ENCODE results near the gene MYO1D. TPM values are rescaled to one million over a fixed set of nuclear protein-coding genes. Genes with fewer than 3 reads are reported as not detected.

MYO1D gene
- total RNA-seq, 1 donor from 2014 or later = 36.9 TPM

DNA sequence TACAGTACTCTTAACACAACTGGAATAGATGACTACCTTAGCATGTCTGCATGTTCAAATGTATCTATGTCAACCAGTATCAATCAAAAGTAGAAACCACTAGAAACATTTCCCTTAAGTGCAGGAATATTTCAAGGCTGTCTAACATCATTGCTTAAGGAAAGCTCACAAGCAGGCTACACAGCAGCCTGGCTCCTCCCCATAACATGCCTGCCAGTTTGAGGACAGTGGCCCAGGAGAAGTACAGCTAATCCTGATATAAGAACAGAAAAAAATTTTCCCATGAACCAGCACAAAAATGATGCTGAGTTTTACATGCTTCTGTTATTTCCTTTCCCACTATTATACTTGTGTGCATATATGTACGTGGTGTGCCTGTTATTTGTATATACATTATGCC lies 175.1 kb downstream of the MYO1D start:
- Mint-ChIP-seq H3K27ac (no peak overlapping the region), H3K4me3 (ENCODE audit: low read depth) (no peak overlapping the region), H3K4me1 (ENCODE audit: low read depth) (no peaks in the 10 kb centered on the region), H3K9me3 (ENCODE audit: low read depth) (no peaks in the 10 kb centered on the region), H3K36me3 (ENCODE audit: insufficient read depth) (peaks cover 4% of the 10 kb centered on the region), H3K27me3 (no peaks in the 10 kb centered on the region)
- no peak for DNase-seq (ENCODE audit: low spot score, unreplicated experiment)
- TF ChIP-seq, protein P1, sequence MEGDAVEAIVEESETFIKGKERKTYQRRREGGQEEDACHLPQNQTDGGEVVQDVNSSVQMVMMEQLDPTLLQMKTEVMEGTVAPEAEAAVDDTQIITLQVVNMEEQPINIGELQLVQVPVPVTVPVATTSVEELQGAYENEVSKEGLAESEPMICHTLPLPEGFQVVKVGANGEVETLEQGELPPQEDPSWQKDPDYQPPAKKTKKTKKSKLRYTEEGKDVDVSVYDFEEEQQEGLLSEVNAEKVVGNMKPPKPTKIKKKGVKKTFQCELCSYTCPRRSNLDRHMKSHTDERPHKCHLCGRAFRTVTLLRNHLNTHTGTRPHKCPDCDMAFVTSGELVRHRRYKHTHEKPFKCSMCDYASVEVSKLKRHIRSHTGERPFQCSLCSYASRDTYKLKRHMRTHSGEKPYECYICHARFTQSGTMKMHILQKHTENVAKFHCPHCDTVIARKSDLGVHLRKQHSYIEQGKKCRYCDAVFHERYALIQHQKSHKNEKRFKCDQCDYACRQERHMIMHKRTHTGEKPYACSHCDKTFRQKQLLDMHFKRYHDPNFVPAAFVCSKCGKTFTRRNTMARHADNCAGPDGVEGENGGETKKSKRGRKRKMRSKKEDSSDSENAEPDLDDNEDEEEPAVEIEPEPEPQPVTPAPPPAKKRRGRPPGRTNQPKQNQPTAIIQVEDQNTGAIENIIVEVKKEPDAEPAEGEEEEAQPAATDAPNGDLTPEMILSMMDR (IDR thresholded peaks at IDR 0.05; ENCODE audit: unreplicated experiment) = no peak

DNA sequence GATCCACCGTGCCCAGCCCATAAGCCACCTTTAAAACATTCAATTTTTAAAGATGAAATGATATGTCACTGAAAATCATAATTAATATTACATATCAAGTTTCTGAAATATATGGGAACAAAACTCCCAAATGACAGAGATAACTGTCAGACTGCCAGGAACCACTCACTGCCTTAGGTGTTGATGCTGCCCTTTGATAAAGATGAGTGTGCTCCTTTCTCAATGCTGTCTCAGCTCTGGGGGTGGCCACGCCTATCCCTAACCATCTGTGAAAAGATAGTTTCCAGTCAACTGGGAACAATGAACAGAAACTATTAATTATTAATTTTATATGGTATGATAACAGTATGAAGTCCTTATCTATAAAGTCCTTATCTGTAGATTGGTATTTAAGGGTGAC lies 177.7 kb downstream of the MYO1D start:
- H3K27me3 Mint-ChIP-seq = no peaks in the 10 kb centered on the region
- no peak overlapping the region for H3K27ac Mint-ChIP-seq
- H3K4me3 Mint-ChIP-seq (ENCODE audit: low read depth) = no peak overlapping the region
- no peak for DNase-seq (ENCODE audit: low spot score, unreplicated experiment)
- TF ChIP-seq, protein P1 (IDR thresholded peaks at IDR 0.05; ENCODE audit: unreplicated experiment) = no peak
- peaks cover 9% of the 10 kb centered on the region for H3K9me3 Mint-ChIP-seq (ENCODE audit: low read depth)
- H3K36me3 Mint-ChIP-seq (ENCODE audit: insufficient read depth) = peaks cover 5% of the 10 kb centered on the region
- H3K4me1 Mint-ChIP-seq (ENCODE audit: low read depth) = no peaks in the 10 kb centered on the region

DNA sequence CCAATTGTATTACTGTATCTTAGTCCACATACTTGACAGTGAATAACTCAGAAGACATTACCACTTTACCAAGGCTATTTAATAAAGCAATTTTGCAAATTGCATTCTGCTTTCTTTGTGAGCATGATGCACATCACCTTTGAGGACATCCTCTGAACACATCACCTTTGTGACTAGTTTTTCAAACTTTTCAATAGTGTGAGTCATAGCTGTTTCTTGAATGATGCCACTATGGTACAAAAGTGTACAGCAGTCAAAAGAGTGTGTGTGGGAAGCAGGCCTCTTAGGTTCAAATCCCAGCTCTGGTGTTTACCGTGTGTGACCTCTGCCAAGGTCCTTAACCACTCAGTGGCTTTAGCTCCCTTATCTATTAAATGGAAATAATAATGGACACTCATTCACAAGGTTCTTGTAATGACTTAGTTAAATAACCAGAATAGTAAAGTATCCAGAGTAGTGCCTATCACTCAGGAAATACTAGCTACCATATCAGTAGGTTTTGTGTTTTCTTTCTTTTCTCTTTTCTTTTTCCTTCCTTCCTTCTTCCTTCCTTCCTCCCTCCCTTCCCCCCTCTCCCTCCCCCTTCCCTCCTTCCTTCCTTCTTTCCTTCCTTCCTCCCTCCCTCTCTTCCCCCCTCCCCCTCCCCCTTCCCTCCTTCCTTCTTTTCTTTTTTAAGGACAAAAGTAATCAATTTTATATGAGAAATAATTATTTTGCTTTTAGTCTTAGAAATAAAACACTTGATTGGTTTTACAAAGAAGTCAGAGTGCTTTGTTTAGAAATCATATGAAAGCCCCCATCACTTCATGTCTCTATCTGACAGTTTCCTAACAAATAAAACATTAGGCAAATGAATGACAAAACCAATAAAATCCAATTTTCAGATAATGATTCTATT lies 178.9 kb downstream of the MYO1D start:
- no peak overlapping the region for H3K27ac Mint-ChIP-seq
- no peak for DNase-seq (ENCODE audit: low spot score, unreplicated experiment)
- no peaks in the 10 kb centered on the region for H3K4me1 Mint-ChIP-seq (ENCODE audit: low read depth)
- TF ChIP-seq, protein P1 (IDR thresholded peaks at IDR 0.05; ENCODE audit: unreplicated experiment) = no peak
- no peaks in the 10 kb centered on the region for H3K27me3 Mint-ChIP-seq
- H3K36me3 Mint-ChIP-seq (ENCODE audit: insufficient read depth) = peaks cover 5% of the 10 kb centered on the region
- peaks cover 9% of the 10 kb centered on the region for H3K9me3 Mint-ChIP-seq (ENCODE audit: low read depth)
- no peak overlapping the region for H3K4me3 Mint-ChIP-seq (ENCODE audit: low read depth)

DNA sequence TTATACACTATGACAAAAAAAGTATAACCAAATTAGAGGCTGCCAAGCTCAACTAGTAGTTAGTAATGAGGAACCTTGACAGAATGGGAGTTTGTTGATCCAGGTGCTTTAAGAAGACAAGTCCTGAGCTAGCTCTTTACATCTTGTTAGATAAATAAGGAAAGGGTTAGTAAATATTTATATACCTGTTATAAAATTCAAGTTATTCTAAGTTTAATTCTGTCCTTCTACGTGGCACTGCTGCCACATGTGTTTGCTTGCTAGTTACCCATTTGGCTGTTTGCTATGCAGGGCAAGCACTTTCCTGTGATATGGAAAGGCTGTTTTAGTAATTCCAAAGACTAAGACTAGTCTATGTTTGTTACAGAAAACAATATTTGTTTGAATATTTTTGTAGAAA lies 180.5 kb downstream of the MYO1D start:
- no peak for DNase-seq (ENCODE audit: low spot score, unreplicated experiment)
- no peaks in the 10 kb centered on the region for H3K27me3 Mint-ChIP-seq
- H3K4me1 Mint-ChIP-seq (ENCODE audit: low read depth) = no peaks in the 10 kb centered on the region
- peaks cover 9% of the 10 kb centered on the region for H3K9me3 Mint-ChIP-seq (ENCODE audit: low read depth)
- H3K36me3 Mint-ChIP-seq (ENCODE audit: insufficient read depth) = peaks cover 5% of the 10 kb centered on the region
- H3K27ac Mint-ChIP-seq = no peak overlapping the region
- TF ChIP-seq, protein P1 (IDR thresholded peaks at IDR 0.05; ENCODE audit: unreplicated experiment) = no peak
- no peak overlapping the region for H3K4me3 Mint-ChIP-seq (ENCODE audit: low read depth)

DNA sequence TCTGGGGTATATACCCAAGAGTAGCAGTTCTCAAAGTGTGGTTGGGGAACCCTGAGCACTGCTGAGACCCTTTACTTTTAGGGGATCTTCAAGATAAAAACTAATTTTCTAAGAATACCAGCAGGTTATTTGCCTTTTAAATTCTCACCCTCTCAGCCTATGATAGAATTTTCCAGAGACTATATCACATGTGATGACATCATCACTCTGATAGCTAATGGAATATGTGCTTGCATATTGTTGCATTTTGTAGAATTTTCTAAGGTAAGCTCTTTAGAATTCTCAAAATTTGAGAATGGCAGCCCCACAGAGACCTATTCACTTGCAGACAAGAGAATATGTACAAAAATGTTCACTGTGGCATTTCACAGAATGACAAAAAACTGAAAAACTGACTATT lies 181.1 kb downstream of the MYO1D start:
- no peak for DNase-seq (ENCODE audit: low spot score, unreplicated experiment)
- H3K27me3 Mint-ChIP-seq = no peaks in the 10 kb centered on the region
- H3K36me3 Mint-ChIP-seq (ENCODE audit: insufficient read depth) = peaks cover 5% of the 10 kb centered on the region
- no peak overlapping the region for H3K4me3 Mint-ChIP-seq (ENCODE audit: low read depth)
- H3K9me3 Mint-ChIP-seq (ENCODE audit: low read depth) = peaks cover 9% of the 10 kb centered on the region
- H3K27ac Mint-ChIP-seq = no peak overlapping the region
- TF ChIP-seq, protein P1 (IDR thresholded peaks at IDR 0.05; ENCODE audit: unreplicated experiment) = no peak
- H3K4me1 Mint-ChIP-seq (ENCODE audit: low read depth) = no peaks in the 10 kb centered on the region

Data from progenitor cell of endocrine pancreas (in vitro differentiated cells).